Central memory CD4-positive, alpha-beta T cell (primary cell): ENCODE measurements around the gene NEIL3.
A peak's percentile ranks its signal among the peaks of the same experiment; 100 is the strongest.

Experiments
- DNase-seq: peaks from one replicate; pipeline ENCODE4 v3.0.0; 2022
- total RNA-seq, 3 experiments: gene quantifications; one replicate each; lab custom pipeline; 2026; lab: John Stamatoyannopoulos, UW

The NEIL3 gene
- 0.07 to 0.96 (median 0.54) reads per million in 3 experiments for total RNA-seq

GRCh38 chr4:177309522-177310371, at the start of gene NEIL3:
NEIL3 (plus strand) TSS chr4:177309874; CDS start chr4:177309954, 80 bp downstream.
- DNase-seq = peak; percentile 88

GRCh38 chr4:177263818-177264217, 45.9 kb upstream of the NEIL3 start:
- DNase-seq = no peak

DNA sequence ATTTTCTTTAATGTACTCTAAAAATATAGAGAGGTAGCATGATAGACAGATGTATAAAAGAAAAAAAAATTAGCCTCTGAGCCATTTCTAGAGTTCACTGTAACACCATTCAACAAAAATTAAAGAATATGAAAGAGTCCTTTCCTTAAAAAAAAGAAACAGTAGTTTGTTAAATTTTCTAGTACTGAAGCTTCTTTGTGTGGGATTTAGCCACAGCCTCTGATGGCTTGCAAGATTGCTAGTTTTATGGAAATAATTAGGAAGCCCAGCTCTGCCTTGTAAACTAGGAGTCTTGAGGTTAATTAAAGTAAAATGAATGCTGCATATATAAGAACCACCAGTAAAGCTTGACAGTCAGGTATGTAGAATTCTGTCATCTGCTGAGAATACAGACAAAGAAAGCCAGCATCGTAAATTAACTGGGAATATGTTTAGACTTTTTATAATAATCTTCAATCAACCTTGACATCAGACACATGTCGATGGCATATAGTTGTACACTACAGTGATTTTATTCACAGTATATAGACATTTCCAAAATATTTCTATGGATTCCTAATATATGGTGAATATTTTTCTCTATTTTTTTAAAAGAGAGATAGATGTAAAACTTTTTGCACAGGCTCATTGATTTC, 44.8 kb upstream of the NEIL3 start:
- no peak for DNase-seq

DNA sequence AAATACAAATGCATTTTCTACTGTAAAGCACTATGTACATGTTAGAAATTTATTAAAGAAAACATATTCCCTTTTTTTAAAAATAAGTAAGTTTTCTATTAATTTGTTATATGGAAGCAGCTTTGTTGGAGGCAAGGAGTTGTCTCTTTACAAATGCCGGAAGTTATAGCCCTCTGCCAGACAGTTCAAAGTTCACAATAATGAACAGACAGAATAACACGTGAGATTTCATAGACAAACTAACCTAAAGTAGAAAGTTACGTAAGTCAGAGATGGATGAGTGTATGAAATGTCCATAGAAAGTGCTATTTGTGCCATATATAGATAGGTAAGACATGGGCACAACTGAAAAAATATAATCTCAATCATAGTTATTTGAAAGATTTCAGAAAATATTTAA, 43.9 kb upstream of the NEIL3 start:
- DNase-seq = no peak

DNA sequence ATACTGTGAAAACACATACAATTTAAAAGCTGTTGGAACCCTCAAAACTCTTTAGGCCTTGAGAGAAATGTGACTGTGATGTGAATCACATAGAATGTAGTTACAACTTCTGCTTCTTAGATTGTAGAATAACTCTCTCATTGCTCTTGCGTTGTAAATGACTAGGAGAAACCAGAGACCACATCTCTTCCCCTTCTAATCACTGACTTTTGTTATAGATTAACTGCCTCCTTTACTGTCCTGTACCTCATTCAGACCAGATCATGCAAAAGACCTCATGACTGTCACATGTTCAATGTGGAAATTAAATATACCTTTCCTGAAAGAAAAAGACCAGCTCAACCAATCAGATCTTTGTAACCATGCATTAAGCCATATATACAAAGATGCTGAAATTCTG, 43.2 kb upstream of the NEIL3 start:
- DNase-seq = no peak

GRCh38 chr4:177267911-177268310, 41.8 kb upstream of the NEIL3 start:
- no peak for DNase-seq

DNA sequence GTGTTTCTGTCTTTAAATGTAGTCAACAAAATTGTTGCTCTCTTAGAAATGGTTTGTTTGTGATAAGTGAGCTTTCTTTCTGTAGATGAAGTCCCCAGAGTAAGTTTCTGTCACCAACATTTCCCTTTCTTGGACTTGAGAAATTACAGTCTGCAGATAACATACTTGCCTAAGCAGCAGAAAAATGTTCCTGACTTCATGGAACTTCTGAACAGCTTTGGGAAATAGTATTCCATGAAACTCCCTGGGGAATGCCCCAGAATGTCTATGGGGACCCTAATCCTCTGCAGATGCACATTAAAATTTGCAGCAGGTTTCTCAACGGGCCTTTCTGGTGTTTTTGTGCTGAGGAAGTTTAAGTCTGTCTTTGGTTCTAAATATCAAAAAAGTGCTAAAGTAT, 38.6 kb upstream of the NEIL3 start:
- no peak for DNase-seq

- no peak for DNase-seq
These were observed 37.5 kb upstream of the NEIL3 start for GRCh38 chr4:177271915-177272766.

DNA sequence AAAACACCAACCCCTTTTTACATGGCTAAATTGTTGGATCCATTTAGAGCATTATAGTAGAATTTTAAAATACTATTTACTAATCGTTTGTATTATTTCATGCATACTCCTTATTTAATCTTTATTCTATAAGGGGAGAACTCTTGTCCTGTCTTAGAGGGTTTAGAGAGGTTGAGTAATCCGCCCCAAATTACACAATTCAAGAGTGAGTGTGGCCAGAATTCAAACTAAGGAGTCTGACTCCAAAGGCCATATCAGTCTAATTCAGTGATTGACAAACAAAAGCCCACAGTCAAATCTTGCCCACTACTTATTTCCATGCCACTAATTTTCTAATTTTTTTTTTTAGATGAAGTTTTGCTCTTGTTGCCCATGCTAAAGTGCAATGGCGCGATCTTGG, 33.7 kb upstream of the NEIL3 start:
- DNase-seq = no peak

GRCh38 chr4:177281351-177281909, 28.2 kb upstream of the NEIL3 start:
- no peak for DNase-seq

- no peak for DNase-seq
These were observed 27.3 kb upstream of the NEIL3 start for GRCh38 chr4:177282284-177282835.

DNA sequence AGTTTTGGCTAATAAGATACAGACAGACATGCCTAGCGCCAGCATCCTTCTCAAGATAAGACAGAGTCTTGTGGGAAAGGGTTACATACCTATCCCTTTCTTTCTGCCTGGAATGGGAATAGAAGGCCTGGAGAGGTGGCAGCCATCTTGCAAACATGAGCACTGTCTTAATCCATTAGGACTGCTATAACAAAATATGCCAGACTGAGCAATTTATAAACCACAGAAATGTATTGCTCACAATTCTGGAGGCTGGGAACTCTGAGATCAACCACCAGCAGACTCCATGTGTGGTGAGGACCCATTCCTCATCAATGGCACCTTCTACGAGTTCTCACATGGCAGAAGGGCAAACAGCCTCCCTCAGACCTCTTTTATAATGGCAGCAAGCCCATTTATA, 26.5 kb upstream of the NEIL3 start:
- DNase-seq = no peak

DNA sequence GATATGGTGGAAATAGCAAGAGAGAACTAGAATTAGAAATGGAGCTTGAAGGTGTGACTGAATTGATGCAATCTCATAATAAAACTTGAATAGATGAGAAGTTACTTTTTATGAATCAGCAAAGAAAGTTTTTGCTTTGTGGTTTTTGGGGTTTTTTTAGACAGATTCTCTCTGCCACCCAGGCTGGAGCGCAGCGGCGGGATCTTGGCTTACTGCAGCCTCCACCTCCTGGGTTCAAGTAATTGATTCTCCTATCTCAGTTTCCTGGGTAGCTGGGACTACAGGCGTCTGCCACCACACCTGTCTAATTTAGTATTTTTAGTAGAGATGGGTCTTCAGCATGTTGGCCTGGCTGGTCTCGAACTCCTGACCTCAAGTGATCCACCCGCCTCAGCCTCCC, 23.7 kb upstream of the NEIL3 start:
- no peak for DNase-seq

DNA sequence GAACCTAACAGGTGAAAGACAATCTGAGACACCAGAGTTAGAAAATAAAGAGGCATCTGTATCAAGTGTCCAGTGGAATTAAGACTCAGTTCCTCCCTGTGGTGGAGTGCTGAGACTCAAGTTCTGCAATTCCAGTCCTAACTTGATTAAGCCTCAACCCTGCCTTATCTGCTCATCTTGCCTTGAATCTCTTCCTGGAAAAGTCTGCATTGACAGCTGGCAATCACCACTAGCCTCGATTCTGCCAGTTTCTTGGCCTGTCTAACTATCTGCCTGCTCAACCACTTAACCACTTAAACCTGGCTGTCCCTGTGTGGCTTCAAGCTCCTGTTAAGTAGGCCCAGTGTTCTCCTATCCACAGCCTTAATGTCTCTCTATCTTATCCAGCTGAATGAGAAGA, 22.4 kb upstream of the NEIL3 start:
- DNase-seq = no peak

DNA sequence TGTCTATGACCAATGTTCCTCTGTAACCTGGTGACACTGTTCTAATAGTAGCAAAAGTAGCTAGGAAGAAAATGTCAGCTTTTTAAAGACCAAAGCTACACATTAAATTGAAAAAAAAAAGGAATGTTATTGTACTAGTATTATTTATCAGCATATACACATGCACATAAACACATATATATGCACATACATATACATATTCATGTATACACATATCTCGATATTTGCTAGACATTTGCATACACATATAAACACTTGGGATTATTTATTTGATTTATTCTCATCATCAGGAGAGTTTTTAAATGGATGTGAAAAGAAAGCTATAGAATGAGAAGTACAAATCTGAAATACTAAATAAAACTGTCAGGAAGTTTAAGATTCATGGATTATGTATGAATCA, 21.3 kb upstream of the NEIL3 start:
- DNase-seq = no peak

DNA sequence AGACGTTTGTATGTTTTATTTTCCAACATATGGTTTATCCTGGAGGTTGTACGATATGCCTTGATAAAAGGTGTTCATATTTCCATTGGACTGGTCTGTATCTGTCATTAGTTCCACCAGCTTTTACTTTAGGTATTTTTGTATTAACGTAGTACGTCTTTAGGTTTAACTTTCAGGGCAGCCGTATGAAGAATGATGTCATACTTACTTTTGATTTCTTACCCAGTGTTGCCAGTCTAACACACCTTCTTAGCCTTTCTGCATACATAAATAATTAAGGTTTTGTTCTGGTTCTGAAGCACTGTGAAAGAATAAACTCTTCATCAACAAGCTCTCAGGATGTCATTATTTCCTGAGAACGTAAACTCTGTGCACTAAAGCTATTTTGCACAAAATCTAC, 18.9 kb upstream of the NEIL3 start:
- DNase-seq = no peak

DNA sequence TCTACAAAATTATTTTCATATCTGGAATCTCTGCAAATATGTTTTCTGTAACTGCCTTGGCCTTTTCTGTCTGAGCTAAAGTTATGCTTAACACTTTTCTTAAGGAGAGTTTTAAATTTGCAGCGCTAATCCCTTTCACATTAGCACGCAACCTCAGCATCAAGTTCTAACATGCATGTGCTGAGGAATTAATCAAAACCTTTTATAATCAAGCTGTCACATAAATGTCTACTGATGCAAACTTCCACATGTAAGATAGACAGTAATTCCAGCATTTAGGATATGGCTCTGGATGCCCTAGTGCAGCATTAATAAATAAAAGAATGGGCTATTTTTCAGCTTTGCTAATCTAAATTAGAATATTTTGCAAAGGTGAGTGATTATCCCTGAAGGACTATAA, 17.5 kb upstream of the NEIL3 start:
- DNase-seq = no peak

DNA sequence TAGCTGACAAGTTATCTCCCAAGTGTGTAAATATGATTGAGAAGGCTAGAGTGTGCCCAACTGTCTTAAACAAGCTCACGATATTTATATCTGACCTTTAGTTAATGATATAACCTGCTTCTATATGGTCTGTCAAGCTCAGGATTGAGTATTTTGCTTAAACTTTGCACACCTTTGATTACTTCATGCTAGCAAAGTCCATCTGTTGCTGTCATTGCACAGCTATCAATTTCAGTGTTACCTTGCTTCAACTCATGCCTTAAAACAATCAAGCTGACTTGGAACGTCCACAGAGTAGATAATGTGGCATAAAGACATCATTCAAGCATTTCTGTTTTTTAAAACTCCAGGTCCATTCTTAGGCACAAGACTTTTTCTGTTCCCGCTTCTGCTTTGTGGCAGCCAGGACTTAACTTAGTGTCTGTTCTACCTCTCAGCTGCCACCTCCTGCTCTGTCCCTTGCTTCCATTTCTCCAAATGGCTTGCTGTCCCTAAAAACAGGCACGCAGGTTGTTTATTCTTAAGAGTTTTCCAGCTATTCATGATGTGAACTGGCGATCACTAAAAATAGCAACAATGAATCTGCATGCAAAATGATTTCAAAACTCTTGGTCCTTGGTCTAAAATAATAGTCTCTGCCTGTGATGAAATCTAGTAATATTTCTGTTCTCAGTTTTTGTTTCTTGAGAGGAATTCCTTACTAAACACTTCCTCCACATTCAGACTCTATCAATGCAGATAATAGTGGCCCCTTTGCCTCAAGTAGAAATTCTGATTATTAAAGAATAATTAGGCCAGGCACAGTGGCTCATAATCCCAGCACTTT, 16.3 kb upstream of the NEIL3 start:
- no peak for DNase-seq

- no peak for DNase-seq
These were observed 11.8 kb upstream of the NEIL3 start for GRCh38 chr4:177297785-177298391.

DNA sequence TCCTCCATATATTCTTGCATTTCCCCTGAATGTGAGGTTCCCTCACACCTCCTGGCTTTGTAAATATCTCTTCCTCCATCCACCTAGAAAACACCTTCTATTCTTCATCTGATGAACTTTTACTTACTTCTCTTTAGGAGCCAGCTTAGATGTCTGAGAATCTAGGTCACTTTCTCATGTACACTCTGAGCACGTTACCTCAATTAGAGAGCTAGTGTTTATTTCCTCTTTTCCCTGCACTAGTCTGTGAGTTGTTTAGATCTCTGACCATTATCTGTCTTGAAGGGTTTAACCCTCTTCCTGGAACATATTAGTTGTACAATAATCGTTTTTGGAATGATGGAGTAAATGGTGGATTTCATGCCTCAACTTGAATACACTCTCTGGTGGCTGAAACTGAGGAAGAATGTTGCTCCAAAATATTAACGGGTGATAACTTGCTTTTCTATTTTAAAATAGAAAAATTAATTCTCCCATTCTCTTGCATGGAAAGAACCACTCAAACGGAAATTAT, 8.5 kb upstream of the NEIL3 start:
- DNase-seq = no peak
